ENCODE measurements around the gene CPLX3. TPM values are rescaled to one million over a fixed set of nuclear protein-coding genes. Genes with fewer than 3 reads are reported as not detected.
A peak's percentile ranks its signal among the peaks of the same experiment; 100 is the strongest.

Gene CPLX3
- total RNA-seq, 1 experiment from 2014 or later = 0.07 TPM

DNA sequence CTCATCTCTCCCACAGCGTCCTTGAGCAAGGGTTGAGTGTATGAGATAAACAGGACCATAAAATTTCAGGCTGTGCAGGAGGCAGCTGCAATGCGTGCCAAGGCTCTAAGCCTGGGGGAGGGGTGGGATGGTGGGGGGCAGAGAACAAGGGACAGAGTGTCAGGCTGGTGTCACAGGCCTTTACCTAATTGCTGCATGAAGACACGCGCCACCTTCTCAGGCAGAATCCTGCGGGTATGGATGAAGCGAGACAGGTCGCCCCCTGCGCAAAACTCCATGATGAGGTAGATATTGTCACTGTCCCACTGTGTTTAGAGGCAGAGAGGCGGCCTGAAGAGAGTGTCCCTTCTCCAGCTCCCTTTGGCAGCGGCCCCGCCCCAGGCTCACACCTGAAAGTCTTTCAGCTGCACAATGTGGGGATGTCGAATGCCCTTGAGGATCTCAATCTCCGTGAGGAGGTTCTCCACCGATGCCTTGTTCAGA, 15.5 kb downstream of the CPLX3 start:
- DNase-seq (ENCODE audit: extremely low read depth, low read depth) = no peak

DNA sequence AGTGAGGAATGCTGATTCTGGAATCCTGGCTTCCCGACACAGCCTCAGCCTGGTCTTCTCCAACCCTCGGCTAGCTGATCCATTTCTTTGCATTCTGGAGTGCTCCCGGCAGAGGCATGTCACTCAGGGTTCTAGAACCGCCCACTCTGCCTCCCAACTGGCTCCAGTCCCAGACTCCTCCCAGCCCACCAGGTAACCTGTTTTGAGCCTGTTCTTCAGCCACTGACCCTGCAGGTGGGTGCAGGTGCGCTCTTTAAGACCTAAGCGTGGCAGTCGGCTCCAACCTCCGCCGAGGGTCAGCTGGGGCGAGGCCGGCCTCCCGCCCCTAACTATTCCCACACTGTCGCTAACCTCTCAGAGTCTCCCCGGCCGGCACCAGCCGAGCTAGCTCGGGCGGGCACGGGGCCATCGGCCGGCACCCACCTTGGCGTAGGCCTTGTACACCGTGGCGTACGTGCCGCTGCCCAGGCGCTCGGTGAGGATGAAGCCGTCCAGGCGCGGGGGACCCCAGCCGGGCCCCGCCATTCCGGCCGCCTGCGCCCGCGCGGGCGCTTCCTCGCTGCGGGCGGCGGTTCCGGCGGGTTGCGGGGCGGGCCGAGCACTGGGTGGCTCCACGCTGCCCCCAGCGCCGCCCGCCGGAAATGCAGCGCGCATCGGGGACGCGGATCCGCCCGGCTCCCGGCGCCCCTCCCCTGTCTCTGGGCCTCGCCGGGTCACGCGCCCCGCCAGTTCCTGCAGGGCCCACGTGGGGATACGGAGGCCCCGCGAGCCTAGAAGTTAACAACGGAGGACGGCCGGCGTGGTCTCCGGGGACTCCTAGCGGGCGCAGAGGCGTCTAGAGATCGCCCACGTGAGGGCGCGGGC, 16.4 kb downstream of the CPLX3 start, which contains the start of gene ULK3:
Gene ULK3 (minus strand): TSS at position 576 of the 864 bp plus-strand sequence. CDS start 51 bp downstream, at position 525.
- DNase-seq (ENCODE audit: extremely low read depth, low read depth) = peak; percentile 73

DNA sequence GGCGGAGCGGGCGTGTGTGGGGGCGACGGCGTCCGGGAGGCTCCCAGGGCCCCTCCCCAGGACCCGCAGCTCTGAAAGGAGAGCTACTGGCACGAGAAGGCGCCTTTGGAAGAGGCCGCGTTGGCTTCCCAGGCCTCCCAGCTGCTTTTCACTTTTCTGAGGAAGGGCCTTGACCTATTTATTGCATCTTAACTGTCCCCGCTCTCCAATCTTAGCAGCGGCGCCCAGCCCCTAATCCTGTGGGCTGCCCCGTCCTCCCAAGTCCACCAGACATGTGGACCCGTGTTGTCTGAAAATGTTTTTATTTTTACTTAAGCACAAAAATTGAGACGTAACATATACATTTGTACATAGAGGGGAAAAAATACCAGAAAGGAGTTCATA, 17.0 kb downstream of the CPLX3 start:
- no peak for DNase-seq (ENCODE audit: extremely low read depth, low read depth)

DNA sequence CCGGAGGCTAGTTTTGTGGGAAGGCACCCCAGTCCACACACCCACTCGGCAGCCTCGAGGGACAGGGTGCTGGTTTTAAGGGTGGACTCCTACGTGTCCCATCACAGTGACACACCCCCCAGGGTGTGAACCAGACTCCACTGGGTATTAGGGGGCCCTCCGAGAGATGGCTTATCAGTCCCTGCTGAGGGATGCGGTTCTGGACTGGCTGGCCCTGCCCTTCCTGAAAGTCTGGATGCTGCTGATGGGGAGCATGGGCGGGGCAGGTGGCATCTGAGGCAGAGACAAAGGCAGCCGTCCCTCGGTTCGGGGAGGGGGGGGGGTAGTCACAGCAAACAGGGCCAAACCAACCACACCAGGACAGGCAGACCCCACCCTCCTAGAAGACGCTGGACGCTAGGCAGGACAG, 17.5 kb downstream of the CPLX3 start:
- no peak for DNase-seq (ENCODE audit: extremely low read depth, low read depth)

DNA sequence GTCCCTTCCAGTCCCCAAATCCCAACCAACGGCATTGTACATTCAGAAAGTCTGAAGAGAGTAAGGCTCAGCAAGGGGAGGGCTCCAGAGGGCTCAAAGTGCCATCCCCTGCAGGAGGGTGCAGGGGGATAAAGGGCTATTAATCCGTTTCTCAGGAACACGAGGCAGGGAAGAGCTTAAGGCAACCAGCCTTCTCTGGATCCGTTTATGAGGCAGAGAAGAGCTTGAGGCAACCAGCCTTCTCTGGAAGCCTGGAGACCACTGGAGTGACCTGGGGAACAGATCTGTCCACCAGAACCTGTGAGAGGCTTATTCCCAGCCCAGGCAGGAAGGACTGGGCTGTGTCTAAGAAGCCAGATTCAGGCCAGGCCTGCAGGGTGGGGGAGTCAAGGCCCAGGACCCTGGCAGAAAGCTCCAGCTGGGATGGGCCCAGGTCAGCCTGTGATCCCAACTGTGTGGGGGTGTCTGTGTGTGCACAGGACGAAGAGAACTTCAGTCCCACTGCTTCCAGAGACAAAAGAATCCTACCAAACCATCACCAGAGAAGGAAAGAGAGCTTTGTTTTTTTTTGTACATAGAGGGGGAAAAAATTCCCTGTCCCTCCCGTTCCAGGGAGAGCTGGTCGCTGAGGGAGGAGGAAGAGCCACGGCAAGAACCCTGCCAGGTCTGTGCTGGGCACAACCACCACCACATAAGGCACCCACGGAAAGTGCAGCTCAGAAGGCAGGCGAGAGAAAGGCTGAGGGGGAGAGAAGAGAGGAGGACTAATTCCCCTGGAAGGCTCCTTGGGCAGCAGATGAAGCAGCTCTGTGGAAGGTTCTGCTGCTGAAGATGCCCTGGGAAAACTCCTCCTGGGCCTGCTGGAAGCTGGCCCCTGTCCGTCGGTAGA, 18.1 kb downstream of the CPLX3 start:
- no peak for DNase-seq (ENCODE audit: extremely low read depth, low read depth)

DNA sequence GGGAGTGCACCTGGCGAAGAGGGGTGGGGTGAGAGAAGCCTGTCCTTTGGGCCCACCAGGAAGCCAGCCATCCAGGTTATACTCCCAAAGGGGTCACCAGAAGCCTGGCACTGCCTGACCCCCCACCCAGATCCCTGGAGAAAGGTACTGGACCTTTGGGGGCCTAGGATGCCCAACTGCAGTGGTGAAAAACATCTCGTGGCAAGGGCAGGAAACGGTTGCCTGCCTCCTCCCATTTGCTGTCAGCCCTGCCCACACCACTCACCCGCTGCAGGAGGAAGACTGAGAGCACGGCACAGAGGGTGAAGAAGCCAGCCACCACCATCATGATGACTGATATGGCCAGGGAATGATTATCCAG, 18.8 kb downstream of the CPLX3 start:
- no peak for DNase-seq (ENCODE audit: extremely low read depth, low read depth)

DNA sequence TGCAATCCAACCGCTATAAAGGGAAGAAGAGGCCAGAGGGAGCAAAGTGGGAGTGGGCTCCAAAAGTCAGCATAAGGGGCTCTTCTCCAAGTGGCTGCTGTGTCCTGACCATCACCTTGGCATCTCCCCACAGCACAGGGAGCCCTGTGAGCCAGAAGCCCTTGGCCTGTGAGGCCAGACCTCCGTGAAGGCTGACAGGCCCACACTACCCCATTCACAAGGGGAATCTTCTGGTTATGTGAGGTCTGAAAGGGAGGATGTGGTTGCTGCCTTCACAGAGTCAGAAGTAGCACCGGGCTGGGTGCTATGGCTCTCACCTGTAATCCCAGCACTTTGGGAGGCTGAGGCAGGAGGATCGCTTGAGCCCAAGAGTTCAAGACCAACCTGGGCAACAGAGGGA, 19.2 kb downstream of the CPLX3 start:
- DNase-seq (ENCODE audit: extremely low read depth, low read depth) = no peak

DNA sequence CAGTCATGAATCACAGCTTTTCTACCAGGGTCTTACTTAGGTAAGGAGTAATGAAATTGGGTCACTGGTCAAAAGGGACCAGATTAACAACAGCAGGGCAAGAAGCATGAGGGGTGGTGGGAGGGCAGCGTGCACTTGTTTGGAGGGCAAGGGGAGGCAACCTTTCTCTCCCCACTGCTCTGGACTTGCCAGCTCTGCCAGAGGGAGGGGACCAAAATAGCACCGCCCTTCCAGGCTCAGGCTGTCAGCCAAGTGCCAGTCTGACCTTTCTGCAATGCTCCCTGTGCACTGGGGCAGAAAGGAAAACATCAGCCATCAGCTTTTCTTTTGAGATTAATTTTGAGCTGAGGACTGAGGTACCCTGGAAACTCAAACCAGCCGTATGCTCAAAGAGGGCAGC, 21.0 kb downstream of the CPLX3 start:
- no peak for DNase-seq (ENCODE audit: extremely low read depth, low read depth)

DNA sequence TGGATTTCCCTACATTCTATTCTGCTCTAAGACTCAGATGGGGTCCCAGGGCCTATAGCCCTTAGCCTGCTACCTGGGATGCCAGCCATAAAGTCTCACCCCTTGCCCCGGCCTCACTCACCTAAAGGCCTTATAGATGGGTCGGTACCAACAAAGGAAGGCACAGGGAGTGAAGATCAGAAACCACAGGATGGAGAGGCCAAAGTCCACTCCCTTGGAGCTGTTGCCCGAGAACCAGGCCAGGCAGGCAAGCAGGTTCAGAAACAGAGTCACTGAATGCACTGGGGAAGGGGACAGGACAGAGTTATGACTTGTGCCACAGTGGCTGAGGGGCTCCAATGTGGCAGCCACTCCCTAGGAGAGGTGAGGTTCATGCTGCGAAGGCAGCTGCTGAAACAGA, 24.0 kb downstream of the CPLX3 start:
- DNase-seq (ENCODE audit: extremely low read depth, low read depth) = no peak

DNA sequence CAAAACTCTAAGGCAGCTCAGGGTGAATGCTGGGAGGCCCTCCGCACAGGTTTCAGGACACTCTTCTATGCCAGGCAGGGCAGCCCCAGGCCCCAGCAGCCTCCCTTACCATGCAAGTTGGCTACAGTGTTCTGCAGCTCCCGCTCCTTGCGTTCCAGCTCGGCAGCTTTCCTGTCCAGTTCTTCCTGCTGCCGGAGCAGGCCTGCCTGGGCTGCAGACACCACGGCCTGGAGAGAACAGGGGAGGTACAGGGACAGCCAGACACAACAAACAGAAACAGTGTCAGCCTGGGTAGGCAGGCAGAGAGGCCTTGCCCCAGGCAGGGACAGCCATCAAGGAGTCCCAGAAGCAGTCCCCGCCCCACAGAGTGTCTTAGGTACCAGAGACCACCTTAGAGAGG, 25.5 kb downstream of the CPLX3 start:
- no peak for DNase-seq (ENCODE audit: extremely low read depth, low read depth)

DNA sequence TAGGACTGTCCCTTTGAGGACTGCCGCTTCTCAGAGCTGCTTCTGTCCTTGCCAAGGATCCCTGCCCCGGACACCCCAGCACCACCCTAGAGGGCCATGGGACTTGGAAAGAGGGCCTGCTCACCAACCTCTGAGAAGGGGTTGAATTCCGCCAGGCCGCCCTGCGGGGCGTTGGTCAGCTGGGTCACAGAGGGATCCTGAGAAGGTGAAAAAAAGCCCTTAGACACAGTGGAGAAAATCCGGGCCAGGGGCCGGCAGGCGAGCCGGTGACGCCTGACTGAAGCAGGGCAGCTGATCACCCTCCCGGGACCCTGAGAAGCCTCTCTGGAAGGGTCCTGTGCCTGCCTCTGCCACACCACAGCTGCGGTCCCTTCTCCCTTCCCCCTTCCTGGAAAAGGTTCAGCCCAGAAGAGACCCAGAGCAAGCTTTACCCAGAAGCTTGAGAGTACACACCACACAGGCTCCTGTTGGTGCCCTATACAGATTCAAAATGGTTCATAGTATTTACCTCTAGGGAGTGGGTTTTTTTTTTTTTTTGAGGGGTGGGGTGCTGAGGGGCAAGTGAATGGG, 28.1 kb downstream of the CPLX3 start:
- no peak for DNase-seq (ENCODE audit: extremely low read depth, low read depth)

DNA sequence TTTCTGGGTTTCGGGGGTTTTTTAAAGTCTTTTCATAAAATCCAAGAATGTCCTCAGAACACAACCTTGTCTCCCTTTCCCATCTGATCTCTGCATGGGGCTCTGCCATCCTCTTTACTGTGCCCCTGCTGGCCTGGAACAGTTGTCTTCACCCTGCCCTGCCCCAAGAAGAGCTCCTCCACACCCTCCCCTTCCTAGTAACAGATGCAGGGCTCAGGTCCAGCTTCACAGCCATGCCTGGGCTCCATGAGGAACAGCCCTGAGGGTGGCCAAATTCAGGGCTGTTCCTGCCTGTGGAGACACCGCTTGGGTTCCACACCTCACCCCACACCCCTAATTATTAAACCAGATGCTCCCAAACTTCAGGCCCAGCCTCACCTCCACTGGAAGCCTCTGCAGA, 29.4 kb downstream of the CPLX3 start:
- no peak for DNase-seq (ENCODE audit: extremely low read depth, low read depth)

DNA sequence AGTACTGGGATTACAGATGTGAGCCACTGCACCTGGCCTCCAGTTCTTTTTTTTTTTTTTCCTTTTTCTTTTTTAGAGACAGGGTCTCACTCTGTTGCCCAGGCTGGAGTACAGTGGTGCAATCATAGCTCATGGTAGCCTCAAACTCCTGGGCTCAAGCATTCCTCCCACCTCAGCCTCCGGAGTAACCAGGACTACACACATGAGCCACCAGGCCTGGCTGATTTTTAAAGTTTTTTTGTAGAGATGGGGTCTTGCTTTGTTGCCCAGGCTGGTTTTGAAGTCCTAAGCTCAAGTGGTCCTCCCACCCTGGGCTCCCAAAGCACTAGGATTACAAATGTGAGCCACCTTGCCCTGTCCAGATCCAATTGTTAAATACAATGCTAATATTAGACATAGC, 30.1 kb downstream of the CPLX3 start:
- no peak for DNase-seq (ENCODE audit: extremely low read depth, low read depth)

DNA sequence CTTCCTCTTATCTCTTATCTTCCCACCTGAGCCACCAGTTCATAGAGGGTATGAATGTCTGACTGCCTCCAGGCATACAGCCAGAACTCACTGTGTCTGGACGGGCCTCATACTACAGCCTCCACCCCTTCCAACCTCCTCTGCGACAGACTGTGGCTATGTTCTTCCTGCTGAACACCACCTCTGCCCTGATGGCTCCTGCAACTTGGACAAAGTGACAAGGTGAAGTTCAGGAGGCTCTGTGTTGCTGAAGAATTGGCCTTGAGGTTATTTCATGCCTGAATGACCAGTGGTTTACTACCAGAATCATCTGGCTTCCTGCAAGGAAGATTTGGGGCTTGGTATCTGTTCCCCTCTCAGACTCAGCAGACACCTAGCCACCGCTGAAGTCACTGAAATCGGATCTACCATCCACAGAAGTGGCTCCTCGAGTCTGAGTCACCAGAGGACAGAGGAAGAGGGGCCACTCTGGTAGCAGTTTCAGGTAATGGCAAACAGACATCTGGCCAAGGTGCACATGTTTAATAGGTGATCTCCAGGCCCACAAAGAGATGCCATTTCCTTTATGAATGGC, 30.7 kb downstream of the CPLX3 start:
- DNase-seq (ENCODE audit: extremely low read depth, low read depth) = no peak

DNA sequence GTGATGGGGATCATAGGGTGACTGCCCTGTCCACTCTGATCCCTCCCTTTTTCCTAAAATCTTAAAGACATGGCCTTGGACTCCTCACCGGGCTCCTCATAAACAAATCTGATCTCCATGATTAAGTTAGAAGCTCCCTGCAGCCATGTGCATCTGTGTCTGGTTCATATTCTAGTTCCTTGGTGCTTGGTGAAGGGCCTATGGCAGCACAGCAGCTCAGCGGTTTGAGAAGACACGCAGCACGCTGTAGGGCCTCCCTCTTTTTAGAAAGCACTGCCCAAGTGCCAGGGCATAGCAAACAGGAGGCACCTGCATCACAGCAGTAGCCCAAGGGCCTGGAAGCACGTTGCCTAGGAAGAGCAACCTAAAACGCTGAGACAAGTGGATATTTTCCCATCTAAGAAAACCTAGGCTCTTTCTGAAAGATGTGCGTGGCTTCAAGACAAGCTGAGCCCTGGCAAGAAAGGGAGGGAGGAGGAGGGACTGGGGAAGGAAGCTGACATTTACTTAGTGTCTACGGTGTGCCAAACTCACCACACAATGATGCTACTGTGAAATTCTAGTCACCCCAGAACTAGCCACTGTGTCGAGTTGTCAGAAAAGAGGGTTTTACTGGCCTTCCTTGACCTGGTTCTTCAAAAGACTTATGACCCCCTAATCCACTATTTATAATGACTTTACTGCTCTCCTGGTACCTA, 31.4 kb downstream of the CPLX3 start:
- no peak for DNase-seq (ENCODE audit: extremely low read depth, low read depth)

DNA sequence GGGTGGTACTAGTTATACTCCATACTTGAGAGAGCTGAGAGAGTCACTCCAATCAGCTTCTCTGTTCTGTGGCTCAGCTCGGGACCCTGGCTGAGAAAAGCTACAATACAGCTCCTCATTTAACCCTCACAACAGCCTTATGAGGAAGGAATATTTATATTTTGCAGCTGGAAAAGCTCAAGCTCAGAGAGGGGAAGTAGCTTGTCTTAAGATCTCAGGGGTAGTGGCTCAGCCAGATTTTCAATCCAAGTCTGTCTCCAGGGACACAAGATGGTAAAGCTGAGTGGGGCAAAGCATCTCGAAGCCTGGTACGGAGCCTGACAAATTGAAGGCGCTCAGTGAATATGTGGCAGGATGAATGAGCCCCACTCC, 31.9 kb downstream of the CPLX3 start:
- DNase-seq (ENCODE audit: extremely low read depth, low read depth) = no peak

DNA sequence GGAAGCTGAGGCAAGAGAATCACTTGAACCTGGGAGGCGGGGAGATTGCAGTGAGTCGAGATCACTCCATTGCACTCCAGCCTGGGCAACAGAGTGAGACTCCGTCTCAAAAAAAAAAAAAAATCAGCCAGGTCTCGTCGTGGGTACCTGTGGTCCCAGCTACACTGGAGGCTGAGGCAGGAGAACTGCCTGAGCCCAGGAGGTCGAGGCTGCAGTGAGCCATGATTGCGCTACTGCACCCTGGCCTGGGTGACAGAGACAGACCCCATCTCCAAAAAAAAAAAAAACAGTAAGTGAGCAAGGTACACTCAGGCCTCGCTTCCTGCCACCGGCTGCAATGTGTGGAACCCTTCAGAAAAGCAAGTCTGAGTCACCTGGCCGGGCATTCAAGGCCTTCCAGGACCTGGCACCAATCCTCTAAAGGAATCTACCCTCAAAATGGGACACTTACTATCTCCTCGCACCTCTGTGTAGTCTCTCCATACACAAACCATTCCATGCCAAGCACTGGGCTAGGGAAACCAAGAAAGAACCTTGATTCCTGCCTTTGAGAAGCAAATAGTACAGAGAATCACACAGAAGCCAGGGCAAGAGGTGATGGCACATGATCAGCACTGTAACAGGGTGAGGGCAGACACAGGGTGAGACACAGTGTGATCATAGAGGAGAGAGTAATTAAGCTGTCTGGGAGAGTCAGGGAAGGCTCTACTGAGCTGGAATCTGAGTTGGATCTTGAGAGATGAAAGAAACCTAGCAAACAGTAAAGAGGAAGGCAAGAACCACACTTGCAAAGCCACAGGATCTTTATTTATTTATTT, 37.0 kb downstream of the CPLX3 start:
- no peak for DNase-seq (ENCODE audit: extremely low read depth, low read depth)

DNA sequence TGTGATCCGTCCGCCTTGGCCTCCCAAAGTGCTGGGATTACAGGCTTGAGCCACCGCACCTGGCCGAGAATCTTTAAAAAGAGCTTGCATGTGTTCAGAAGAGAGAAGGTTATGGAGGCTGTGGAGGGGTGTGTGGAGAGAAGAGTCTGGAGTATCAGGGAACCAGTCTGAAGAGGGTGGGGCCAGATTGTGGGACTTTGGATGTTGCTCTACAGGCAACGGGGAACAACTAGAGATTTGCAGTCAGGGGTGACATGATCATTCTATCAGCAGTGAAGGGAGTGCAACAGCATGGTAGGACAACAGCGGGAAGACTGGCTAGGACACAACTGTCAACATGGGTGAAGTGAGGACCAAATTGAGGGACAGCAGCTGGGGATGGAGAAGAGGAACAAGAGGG, 37.9 kb downstream of the CPLX3 start:
- no peak for DNase-seq (ENCODE audit: extremely low read depth, low read depth)

DNA sequence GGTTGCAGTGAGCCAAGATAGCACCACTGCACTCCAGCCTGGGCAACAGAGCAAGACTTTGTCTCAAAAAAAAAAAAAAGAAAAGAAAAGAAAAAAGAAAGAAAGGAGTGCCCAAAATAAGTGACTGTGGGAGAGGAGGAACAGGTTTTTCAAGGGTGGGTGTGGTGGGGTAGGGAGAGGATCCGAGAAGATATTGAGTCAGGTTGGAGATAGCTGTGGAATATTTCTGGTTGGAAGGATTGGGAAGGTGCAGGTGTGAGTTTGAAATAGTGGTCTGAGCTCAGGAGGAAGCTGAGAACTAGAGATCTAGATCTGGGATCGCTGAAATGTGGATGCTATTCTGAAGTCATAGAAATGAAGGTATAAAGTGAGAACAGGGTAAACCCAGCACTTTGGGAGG, 38.9 kb downstream of the CPLX3 start:
- DNase-seq (ENCODE audit: extremely low read depth, low read depth) = no peak

DNA sequence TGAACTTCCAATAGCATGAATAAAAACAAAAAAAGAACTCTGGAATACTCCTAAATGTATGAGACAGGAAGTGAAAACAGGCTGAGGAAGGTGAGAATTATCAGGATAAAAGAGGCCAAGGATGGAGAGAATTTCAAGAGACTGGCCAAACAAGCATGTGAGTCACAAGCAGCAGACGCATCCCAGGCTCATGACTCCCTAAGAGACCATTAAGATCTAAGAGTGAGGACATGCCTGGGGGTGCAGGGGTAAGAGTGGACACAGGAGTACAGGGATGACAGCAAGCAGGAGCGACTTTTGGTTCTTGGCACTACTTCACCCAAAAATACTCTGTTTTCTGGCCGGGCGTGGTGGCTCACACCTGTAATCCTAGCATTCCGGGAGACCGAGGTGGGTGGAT, 39.7 kb downstream of the CPLX3 start:
- DNase-seq (ENCODE audit: extremely low read depth, low read depth) = no peak
